Putamen (tissue), 1 donor: ENCODE data around the gene HCCS.
A peak's percentile ranks its signal among the peaks of the same experiment; 100 is the strongest.
"Not testable (repeated sequence)": the region's sequence is repeated elsewhere in the genome, so short reads cannot be mapped to it uniquely, and the experiment has no call there.

Experiments used
- DNase-seq: peaks from one replicate; pipeline ENCODE4 v3.0.0-alpha.2; 2016; ENCODE audit warnings: low spot score

HCCS gene

DNA sequence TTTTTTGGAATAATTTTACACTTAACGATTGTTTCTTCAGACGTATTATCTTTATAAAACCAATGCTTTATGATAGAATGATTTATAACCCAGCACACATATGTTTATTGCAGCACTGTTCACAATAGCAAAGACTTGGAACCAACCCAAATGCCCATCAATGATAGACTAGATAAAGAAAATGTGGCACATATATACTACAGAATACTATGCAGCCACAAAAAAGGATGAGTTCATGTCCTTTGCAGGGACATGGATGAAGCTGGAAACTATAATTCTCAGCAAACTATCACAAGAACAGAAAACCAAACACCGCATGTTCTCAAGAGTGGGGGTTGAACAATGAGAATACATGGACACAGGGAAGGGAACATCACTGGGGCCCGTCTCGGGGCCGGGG is 12.0 kb downstream of the HCCS start:
- not testable (repeated sequence) for DNase-seq

DNA sequence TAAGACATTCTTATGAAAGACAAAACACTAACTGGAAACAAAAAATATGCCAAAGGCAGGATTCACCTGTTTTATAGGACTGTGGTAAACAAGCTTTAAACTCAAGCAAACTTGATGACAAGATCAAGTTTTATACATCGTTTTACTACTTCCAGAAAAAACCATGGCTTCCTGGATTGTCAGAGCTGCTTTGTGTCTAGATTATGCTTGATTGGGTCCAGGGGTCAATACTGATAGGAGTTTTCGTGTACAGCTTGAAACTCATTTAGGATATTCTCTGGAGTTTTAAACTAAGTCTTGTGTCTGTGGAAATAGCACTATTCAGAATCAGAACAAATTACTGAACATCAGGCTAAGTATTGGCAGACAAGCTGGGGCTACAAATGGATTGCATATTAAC is 13.0 kb downstream of the HCCS start:
- no peak for DNase-seq

DNA sequence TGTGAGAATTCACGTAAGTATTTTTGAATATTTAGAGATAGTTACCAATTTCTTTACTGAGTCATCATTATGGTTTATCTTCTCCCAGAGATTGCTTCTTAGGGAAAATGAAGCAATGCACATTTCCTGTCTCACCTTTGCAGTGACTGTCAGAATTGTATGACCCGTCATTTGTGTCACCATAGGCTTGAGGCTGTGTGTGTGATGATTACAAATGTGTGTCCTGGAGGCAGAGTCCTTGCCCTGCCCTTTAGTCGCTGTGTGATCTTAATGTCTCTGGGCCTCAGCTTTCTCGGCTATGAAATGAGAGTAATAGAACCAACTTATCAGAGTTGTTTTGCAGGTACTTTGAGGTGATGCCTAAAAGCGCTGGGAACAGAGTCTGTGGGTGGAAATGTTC is 13.9 kb downstream of the HCCS start:
- DNase-seq: no peak

DNA sequence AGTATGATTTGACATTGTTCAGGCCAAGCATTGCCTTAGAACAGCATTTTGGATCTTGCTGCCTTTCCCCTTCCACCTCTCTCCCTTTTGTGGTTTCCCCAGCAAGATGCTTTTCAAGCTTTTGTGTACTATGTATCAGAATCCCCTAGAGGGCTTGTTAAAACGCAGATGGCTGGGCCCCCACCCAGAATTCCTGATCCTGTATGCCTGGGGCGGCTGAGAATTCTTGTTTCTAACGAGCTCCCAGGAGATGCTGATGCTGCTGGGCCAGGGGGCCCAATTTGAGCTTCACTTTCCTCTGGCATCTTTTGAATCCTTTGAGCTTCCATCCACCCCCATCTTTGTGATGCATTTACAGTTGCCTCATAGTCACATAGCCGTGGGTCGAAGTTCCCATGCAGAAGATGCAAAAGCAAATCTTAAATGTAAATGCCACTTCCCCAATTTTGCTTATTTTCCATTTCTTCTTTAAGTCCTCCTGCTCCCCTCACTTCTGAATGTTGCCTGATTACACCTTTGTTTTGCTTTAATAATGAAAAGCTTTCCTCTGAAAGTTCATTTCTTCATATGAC is 18.5 kb downstream of the HCCS start:
- no peak for DNase-seq

DNA sequence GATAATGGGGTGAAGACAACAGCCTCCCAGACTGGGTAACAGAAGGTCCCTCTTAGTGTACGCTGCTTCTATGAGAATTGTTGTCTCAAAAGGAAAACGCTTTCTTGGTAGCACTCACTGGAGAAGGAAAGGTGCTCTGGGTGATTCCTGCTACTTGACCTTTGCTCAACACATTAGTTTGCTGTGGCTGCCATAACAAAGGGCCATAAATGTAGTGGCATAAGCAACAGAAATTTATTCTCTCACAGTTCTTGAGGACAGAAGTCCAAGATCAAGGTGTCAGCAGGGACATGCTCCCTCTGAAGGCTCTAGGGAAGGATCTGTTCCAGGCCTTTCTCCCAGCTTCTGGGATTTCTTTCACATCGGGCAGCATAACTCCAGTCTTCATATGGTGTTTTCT is 19.0 kb downstream of the HCCS start:
- no peak for DNase-seq

DNA sequence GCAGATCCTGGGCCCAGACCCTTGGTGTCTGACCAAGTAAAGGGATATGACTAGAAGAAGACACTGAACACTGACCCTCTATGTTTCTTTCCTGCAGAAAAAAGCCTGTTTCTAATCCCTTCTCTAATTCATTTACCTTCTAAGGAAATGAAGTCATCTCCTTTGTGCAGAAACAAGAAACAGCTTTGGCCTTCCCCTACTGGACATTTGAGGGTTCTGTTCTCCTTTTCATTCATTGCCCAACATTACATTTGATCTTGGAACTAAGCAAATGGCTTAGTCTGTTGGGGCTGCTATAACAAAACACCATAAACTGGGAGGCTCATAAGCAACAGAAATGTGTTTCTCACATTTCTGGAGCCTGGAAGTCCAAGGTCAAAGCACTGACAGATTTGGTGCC is 20.0 kb downstream of the HCCS start:
- DNase-seq: no peak

- no peak for DNase-seq
Measured at GRCh38 chrX:11135564-11136185, 24.5 kb downstream of the HCCS start.

DNA sequence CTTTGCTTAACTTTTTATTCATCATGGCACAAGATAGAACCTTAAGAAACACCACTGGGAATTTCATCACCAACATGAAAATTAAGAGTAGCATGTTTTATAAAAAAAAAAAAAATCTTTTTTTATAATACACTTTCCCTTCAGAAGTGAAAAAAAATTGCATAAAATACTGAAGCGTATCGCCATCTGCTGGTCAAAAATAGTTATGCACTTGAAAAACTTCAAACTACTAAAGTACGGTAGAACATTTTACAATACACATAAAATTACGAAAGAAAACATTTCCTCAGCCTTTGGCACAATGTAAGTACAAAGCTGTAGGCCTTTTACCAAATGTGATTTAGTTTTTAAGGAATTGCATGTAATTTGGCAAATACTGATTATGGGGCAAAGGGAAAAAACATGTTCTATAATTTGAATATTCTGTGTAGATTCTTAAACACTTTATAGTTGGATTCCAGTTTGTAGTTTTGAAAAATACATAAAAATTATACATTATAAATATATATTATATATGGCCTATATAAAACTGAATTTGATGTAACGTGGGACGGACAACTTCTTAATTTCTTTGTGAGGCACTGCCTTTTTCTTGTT is 26.5 kb downstream of the HCCS start:
- DNase-seq: no peak

DNA sequence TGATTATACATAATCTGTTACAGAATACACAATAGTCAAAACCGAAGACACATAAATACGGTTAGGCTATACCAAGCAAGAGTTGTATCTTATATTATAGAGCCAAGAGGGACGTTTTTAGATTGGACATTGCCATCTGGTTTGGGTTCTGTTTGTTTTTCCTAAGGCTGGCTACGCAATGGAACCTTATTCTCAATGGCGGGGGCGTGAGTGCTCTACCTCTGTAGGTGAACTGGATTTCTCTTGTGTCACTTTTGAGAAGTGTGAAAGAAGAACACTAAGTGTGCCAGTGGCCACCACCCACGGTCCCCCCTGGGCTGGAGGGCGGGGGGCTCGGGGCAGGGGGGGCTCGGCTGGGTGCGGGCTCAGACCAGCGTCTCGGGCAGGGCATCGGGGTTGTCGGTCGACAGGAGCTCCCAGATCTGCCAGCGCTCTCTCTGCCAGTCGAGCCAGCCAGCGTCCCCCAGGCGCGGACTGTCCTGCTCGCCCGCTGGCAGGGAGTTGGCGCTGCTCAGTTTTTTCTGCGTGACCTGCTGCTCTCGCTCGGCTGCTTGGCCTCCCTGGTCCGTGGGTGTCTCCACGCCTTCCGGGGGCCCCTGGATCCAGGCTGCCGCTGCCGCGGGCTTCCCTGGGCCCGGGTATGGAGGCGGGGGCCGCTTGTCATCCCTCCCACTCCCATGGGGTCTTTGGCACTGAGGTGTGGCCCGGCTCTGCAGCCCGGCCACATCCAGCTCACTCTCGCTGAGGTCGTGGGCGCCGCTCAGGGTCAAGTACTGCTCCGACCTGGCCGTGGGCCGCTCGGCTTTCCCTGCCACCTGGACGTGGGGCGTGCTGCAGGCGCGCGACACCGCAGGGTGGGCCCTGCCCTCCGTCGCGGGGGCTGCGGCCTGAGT is 27.6 kb downstream of the HCCS start:
- no peak for DNase-seq

DNA sequence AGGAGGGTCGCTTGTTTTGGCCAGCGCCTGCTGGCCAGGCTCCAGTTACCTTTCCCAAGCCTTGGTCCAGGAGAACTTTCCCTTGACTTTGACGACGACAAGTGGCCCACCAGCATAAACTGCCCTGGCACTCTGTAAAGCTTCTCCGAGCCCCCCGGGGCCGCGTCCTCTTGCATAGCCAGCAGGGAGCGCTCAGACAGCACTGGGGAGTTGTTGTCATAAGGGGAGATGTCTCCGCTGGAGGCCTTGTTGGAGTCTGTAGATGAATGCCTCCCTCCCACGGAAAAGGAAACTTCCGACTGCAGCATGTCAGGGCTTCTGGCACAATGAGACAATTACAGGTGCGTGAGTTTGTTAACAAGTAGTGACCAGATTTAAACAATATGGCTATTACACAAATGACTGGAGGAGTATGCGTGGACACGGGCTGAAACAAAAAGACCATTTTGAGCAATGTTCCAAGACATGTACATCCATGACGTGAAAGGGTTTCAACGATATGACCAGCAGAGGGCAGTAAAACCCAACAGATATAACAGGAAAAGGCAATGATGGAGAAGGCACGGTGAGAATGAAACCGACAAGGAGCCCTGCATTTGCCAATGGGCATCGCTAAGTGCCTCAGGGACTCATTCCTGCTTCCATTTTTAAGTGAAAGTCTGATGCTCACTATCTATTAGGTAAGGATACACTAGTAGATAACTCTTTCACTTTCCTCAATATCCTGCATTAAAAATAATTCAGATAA is 33.0 kb downstream of the HCCS start:
- peak; percentile 66 for DNase-seq

GRCh38 chrX:11146411-11146810 is 35.3 kb downstream of the HCCS start:
- DNase-seq: no peak

DNA sequence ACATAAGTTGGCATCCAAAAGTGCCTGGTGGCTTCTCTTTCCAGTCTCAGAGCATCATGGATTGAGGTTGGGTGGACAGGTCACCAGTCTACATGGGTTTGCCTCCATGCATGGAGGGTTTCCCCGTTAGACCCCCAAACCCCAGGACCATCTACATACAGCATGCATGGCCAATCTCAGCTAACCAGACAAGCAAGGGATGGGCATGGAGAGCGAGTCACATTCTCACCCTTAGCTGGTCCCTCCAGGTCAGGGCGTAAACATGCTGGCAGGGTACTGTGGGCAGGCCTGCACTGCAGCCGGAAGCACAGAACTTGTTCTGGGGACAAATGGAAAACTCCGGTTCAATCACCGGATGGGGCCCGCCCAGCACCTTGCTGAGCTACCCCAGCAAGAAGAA is 37.3 kb downstream of the HCCS start:
- DNase-seq: no peak

GRCh38 chrX:11151799-11152559 is 40.8 kb downstream of the HCCS start:
- no peak for DNase-seq

GRCh38 chrX:11159149-11159548 is 48.0 kb downstream of the HCCS start:
- no peak for DNase-seq

DNA sequence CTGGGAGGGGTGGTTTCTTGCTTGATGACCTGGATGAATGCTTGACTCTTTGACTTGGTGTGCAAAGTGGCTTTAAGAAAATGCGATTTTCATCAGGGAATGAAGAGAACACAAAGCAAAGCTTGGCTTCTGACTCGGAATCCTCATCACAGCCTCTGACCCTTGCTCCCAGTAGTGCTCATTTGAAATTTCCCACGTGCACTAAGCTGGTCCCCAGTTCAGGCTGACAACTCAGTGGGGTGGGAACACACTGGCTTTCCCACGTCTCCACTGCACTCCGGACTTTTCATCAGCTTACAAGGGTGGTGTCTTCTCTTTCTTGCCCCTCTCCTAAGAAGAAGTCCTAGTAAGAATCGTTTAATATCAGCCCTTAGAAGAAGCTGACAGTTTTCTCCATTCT is 53.3 kb downstream of the HCCS start:
- DNase-seq: no peak

DNA sequence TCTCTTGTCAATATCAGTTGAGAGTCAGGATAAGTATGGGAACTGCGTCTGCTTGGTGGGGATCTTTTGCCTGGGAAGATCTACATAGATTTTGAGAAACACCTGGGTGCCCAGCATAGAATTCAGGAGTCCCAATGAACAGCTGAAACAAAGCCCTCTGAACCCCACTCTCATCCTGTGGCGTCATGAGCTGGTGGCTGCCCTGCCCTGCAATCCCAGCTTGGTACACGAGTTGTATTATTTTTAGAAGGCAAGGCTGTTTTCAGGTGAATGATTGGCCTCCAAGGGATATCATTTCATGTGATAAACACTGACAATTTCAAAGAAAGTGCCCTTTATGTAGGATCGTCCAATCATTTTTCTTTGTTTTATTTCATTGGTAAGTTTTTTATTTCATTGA is 60.8 kb downstream of the HCCS start:
- no peak for DNase-seq

GRCh38 chrX:11172415-11172814 is 61.3 kb downstream of the HCCS start:
- DNase-seq: no peak
